AG04449 (cell line): Measurements from ENCODE around the gene PGM2L1.

ENCODE experiments used
- CTCF ChIA-PET: fragments of 350-600 bp; formaldehyde crosslinking; extraction: SDS; loops from one replicate; lab custom pipeline; 2021; ENCODE audit warnings: antibody characterized with exemption; lab: Yijun Ruan, JAX
- POLR2A ChIA-PET: fragments of 400-600, 350-600 bp; formaldehyde crosslinking; extraction: SDS; loops from one replicate; lab custom pipeline; 2020; ENCODE audit warnings: antibody characterized with exemption, inconsistent platforms; lab: Yijun Ruan, JAX
- DNase-seq: peaks from one replicate; pipeline ENCODE4 v3.0.0-alpha.2; 2010; ENCODE audit warnings: low read depth, low spot score
- H3K4me3 ChIP-seq: 2 replicates; pipeline ENCODE4 v1.5.1; 2011; ENCODE audit warnings: low read depth, mild to moderate bottlenecking, control low read depth, low read length
- CTCF ChIP-seq: IDR thresholded peaks from one replicate; pipeline ENCODE4 v1.5.1; 2011; ENCODE audit warnings: mild to moderate bottlenecking, moderate library complexity, low read length, control low read depth, inconsistent platforms; ENCODE audit not compliant: insufficient read depth; ENCODE audit errors: missing control alignments

Gene PGM2L1

GRCh38 chr11:74412321-74412720 lies 14.1 kb upstream of the PGM2L1 start:
- ChIA-PET POLR2A (no interaction called here), CTCF (interaction anchor here (1.0 to 2.1 kb wide), 5 partner anchors 9 to 156 kb away, joined by 3 to 7 read pairs (median 3); no protein-coding TSS in a partner anchor)
- H3K4me3 ChIP-seq: no peak overlapping the region
- TF ChIP-seq CTCF: no peak
- DNase-seq: no peak

- H3K4me3 ChIP-seq: no peak overlapping the region
- ChIA-PET CTCF (interaction anchor here (0.6 to 1.0 kb wide), 2 partner anchors 19 to 154 kb away, joined by 3 to 4 read pairs; no protein-coding TSS in a partner anchor), POLR2A (no interaction called here)
- no peak for DNase-seq
- no peak for TF ChIP-seq CTCF
Observed at GRCh38 chr11:74409633-74410032, 11.4 kb upstream of the PGM2L1 start.

GRCh38 chr11:74403607-74404321 lies 5.5 kb upstream of the PGM2L1 start:
- POLR2A ChIA-PET: no interaction called here
- no peak for DNase-seq
- H3K4me3 ChIP-seq: no peak overlapping the region
- CTCF ChIA-PET: interaction anchor here (1.3 kb wide), 1 partner anchor 148 kb away, joined by 3 read pairs; no protein-coding TSS in a partner anchor
- no peak for TF ChIP-seq CTCF

GRCh38 chr11:74400606-74401005 lies 2.4 kb upstream of the PGM2L1 start:
- ChIA-PET POLR2A (no interaction called here), CTCF (interaction anchor here (1.0 to 4.7 kb wide), 5 partner anchors 9 to 145 kb away, joined by 3 to 35 read pairs (median 8); no protein-coding TSS in a partner anchor)
- DNase-seq: no peak
- no peak overlapping the region for H3K4me3 ChIP-seq
- no peak for TF ChIP-seq CTCF

GRCh38 chr11:74397501-74398243 lies 561 bp downstream of the PGM2L1 start:
- TF ChIP-seq CTCF: peak; percentile 3
- DNase-seq: no peak
- H3K4me3 ChIP-seq: peak overlapping the region; percentile 93
- ChIA-PET CTCF (interaction anchor here (0.6 to 4.7 kb wide), 12 partner anchors 8 to 329 kb away, joined by 3 to 35 read pairs (median 4); no protein-coding TSS in a partner anchor), POLR2A (no interaction called here)

- ChIA-PET CTCF (interaction anchor here (1.7 to 6.5 kb wide), 3 partner anchors 8 to 348 kb away, joined by 5 to 128 read pairs (median 6); no protein-coding TSS in a partner anchor), POLR2A (no interaction called here)
Observed at GRCh38 chr11:74392256-74392655, 6.0 kb downstream of the PGM2L1 start.

More at GRCh38 chr11:74392256-74392655, 6.0 kb downstream of the PGM2L1 start:
- no peak for DNase-seq
- TF ChIP-seq CTCF: no peak
- H3K4me3 ChIP-seq: no peak overlapping the region
